ENCODE measurements around the gene CACNA1B. TPM values are rescaled to one million over a fixed set of nuclear protein-coding genes. Genes with fewer than 3 reads are reported as not detected.

CACNA1B gene
- polyA plus RNA-seq, 1 of the 3 experiments (the other 2 are of a cell fraction) = 0.03 TPM

GRCh38 chr9:138080979-138081378 lies 203.4 kb downstream of the CACNA1B start (continued):
- no peak for TF ChIP-seq ZBTB33 (IDR thresholded peaks at IDR 0.05; ENCODE audit: borderline replicate concordance, low read depth)
- no peak for TF ChIP-seq RFX5 (IDR thresholded peaks at IDR 0.05; ENCODE audit: low read length)

GRCh38 chr9:138082918-138083636 lies 205.5 kb downstream of the CACNA1B start:
- CTCF ChIA-PET = no interaction called here
- H3K36me3 ChIP-seq (replicated peaks in 1 of 2; ENCODE audit: control insufficient read depth in 1 of 2, insufficient read depth in 2 of 2, low read length in 1 of 2) = no peaks in the 10 kb centered on the region
- no peak overlapping the region for H3K9ac ChIP-seq
- POLR2A ChIA-PET = no interaction called here
- H3K27me3 ChIP-seq (ENCODE audit: insufficient read depth) = no peaks in the 10 kb centered on the region
- peak; percentile 4 for DNase-seq
- H3K27ac ChIP-seq (ENCODE audit: low read depth in 2 of 2, low read length in 1 of 2) = no peak overlapping the region
- H2AFZ ChIP-seq (ENCODE audit: low read depth) = no peak overlapping the region
- H3F3A ChIP-seq (replicated peaks; ENCODE audit: insufficient read depth) = no peaks in the 10 kb centered on the region
- H3K4me2 ChIP-seq = no peak overlapping the region
- no peaks in the 10 kb centered on the region for H3K79me2 ChIP-seq (ENCODE audit: insufficient read depth)
- H3K9me2 ChIP-seq = no peaks in the 10 kb centered on the region
- H3K9me3 ChIP-seq = no peaks in the 10 kb centered on the region
- H3K4me1 ChIP-seq (ENCODE audit: control insufficient read depth in 1 of 2, insufficient read depth in 2 of 2, low read depth in 1 of 2, low read length in 1 of 2) = no peaks in the 10 kb centered on the region
- 17% methylated on average over 6 of the region's 9 CpGs for WGBS (ENCODE audit: low lambda C conversion rate)
- no peaks in the 10 kb centered on the region for H4K20me1 ChIP-seq (ENCODE audit: insufficient read depth)
- H3K4me3 ChIP-seq (ENCODE audit: low read depth in 2 of 2, low read length in 1 of 2) = no peak overlapping the region; a peak in 1 of 4 replicates
- TF ChIP-seq USF1 (IDR thresholded peaks at IDR 0.05; ENCODE audit: borderline replicate concordance, low read depth) = no peak
- no peak for TF ChIP-seq RCOR1 (IDR thresholded peaks at IDR 0.05; ENCODE audit: low read length)
- TF ChIP-seq FOXJ3 (CRISPR knock-in tag; IDR thresholded peaks at IDR 0.05) = no peak
- TF ChIP-seq EP300 (IDR thresholded peaks at IDR 0.05; ENCODE audit: borderline replicate concordance in 1 of 2, low read depth in 1 of 2, low read length in 1 of 2) = no peak
- TF ChIP-seq SIN3A (IDR thresholded peaks at IDR 0.05; ENCODE audit: borderline replicate concordance, low read depth, low read length) = no peak
- no peak for TF ChIP-seq GATA2 (CRISPR knock-in tag; IDR thresholded peaks at IDR 0.05)
- TF ChIP-seq MXI1 (IDR thresholded peaks at IDR 0.05; ENCODE audit: low read depth, low read length) = no peak
- no peak for TF ChIP-seq CTCF (IDR thresholded peaks at IDR 0.05)
- TF ChIP-seq MEF2A (IDR thresholded peaks at IDR 0.05; ENCODE audit: borderline replicate concordance, low read depth) = no peak
- no peak for TF ChIP-seq IRF3 (IDR thresholded peaks at IDR 0.05; ENCODE audit: low read depth, low read length)

Data from SK-N-SH (cell line).